Rectal smooth muscle tissue (tissue), 1 donor: ENCODE data around the gene SF1.
"Not testable (repeated sequence)": the region's sequence is repeated elsewhere in the genome, so short reads cannot be mapped to it uniquely, and the experiment has no call there.

Experiments used
- H3K27ac ChIP-seq: one replicate; pipeline ENCODE4 v1.7.0; 2013; ENCODE audit warnings: low read depth, low read length, inconsistent platforms
- H3K27me3 ChIP-seq: one replicate; pipeline ENCODE4 v1.7.0; 2013; ENCODE audit warnings: low read length; ENCODE audit not compliant: control insufficient read depth, insufficient read depth
- H3K36me3 ChIP-seq: one replicate; pipeline ENCODE4 v1.7.0; 2013; ENCODE audit warnings: low read length; ENCODE audit not compliant: control insufficient read depth, insufficient read depth
- H3K4me1 ChIP-seq: one replicate; pipeline ENCODE4 v1.7.0; 2013; ENCODE audit warnings: low read length; ENCODE audit not compliant: control insufficient read depth, insufficient read depth
- H3K4me3 ChIP-seq: one replicate; pipeline ENCODE4 v1.7.0; 2013; ENCODE audit warnings: low read length
- H3K9ac ChIP-seq: one replicate; pipeline ENCODE4 v1.7.0; 2013; ENCODE audit warnings: low read length

SF1 gene

GRCh38 chr11:64778473-64779298 is at the start of gene SF1:
SF1 (minus strand) TSS chr11:64778542; CDS start chr11:64778392, 150 bp downstream.
- peak within 1 kb of the TSS; percentile 91 for H3K9ac ChIP-seq
- H3K4me3 ChIP-seq, result peak within 1 kb of the TSS; percentile 95
- H3K4me1 ChIP-seq, result peaks cover 10% of the 10 kb centered on the region
- no peaks in the 10 kb centered on the region for H3K27me3 ChIP-seq
- peak within 1 kb of the TSS; percentile 98 for H3K27ac ChIP-seq
- H3K36me3 ChIP-seq, result peaks cover 22% of the 10 kb centered on the region

GRCh38 chr11:64827451-64827839 is 49.1 kb upstream of the SF1 start:
- Histone ChIP-seq H3K4me3 (no peak overlapping the region), H3K36me3 (no peaks in the 10 kb centered on the region), H3K27me3 (no peaks in the 10 kb centered on the region)

GRCh38 chr11:64826578-64827450 is 48.5 kb upstream of the SF1 start:
- Histone ChIP-seq H3K4me3 (no peak overlapping the region), H3K27ac (no peak overlapping the region), H3K9ac (no peak overlapping the region), H3K27me3 (no peaks in the 10 kb centered on the region), H3K4me1 (no peaks in the 10 kb centered on the region), H3K36me3 (no peaks in the 10 kb centered on the region)

More at GRCh38 chr11:64827451-64827839, 49.1 kb upstream of the SF1 start:
- Histone ChIP-seq H3K27ac (no peak overlapping the region), H3K9ac (no peak overlapping the region), H3K4me1 (no peaks in the 10 kb centered on the region)

- H3K4me3 ChIP-seq, result no peak overlapping the region
- H3K36me3 ChIP-seq, result no peaks in the 10 kb centered on the region
- H3K4me1 ChIP-seq, result no peaks in the 10 kb centered on the region
- no peak overlapping the region for H3K9ac ChIP-seq
- H3K27me3 ChIP-seq, result no peaks in the 10 kb centered on the region
- H3K27ac ChIP-seq, result no peak overlapping the region
These were observed 47.7 kb upstream of the SF1 start for GRCh38 chr11:64826062-64826461.

DNA sequence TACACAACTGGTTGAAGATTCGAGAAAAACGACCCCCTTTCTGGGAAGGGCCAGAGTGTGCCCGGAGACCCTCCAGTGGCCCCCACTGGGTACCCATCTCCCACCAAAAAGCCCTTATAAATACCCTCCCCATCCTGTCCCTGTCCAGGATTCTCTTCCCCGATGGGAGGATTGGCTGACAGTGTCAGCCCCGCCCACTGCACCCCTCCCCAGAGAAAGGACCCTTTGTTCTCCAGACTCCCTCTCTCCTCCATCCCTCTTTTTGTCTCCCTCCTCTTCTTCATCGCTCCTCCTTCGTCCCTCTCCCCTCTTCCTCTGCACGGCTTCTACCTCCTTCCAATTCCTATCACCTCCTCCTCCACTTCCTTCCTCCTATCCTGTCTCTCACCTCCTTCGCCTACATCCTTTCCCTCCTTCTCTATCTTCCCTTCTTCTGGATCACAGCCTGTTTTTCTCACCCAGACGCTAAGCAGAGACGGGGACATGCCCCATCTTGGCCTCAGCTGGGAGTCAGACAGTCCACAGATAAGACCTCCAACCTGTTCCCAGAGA is 45.3 kb upstream of the SF1 start:
- no peak overlapping the region for H3K27ac ChIP-seq
- H3K9ac ChIP-seq, result no peak overlapping the region
- no peaks in the 10 kb centered on the region for H3K36me3 ChIP-seq

DNA sequence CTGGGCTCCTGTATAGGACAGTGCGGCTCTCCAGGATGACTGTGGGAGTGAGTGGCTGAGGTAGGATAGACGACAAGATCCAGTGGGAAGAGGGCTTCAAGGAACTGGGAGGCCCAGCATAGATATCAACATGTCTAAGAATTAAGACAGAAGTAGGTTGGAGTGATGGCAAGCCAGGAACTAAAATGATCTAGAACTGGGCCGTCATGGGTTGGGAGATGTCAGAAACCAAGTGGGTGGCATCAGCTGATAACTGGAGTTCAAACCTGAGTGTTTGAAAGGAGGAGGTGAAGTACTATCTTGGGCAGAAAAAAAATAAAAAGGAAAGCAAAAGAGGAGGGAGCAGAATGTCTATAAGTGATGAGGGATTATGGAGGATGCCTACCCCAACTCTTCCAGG is 39.1 kb upstream of the SF1 start:
- H3K4me3 ChIP-seq, result no peak overlapping the region
- no peak overlapping the region for H3K9ac ChIP-seq
- no peak overlapping the region for H3K27ac ChIP-seq
- no peaks in the 10 kb centered on the region for H3K27me3 ChIP-seq
- H3K36me3 ChIP-seq, result no peaks in the 10 kb centered on the region
- no peaks in the 10 kb centered on the region for H3K4me1 ChIP-seq

More for the DNA sequence above, 45.3 kb upstream of the SF1 start:
- H3K4me1 ChIP-seq, result no peaks in the 10 kb centered on the region
- no peak overlapping the region for H3K4me3 ChIP-seq
- no peaks in the 10 kb centered on the region for H3K27me3 ChIP-seq

- not testable (repeated sequence) for H3K36me3 ChIP-seq, H3K9ac ChIP-seq, H3K27me3 ChIP-seq, H3K4me1 ChIP-seq, H3K4me3 ChIP-seq, H3K27ac ChIP-seq
These were observed 37.1 kb upstream of the SF1 start for GRCh38 chr11:64815433-64815832.

DNA sequence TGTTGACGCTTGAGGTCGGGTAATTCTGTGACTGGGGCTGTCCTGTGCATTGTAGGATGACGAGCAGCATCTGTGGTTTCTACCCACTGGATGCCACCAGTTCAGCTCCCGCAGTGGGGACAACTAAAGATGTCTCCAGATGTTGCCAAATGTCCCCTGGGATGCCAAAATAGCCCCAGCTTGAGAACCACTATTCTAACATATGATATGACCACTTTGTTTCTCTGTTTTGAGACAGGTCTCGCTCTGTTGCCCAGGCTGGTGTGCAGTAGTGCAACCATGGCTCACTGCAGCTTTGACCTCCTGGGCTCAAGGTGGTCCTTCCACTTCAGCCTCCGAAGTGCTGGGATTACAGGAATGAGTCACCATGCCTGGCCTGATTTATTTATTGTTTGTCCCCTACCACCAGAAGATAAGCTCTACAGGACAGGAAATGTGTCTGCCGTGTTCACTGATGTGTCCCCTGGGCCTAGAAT is 36.4 kb upstream of the SF1 start:
- Histone ChIP-seq H3K36me3 (no peaks in the 10 kb centered on the region), H3K9ac (no peak overlapping the region), H3K4me3 (no peak overlapping the region), H3K27me3 (no peaks in the 10 kb centered on the region), H3K27ac (no peak overlapping the region), H3K4me1 (no peaks in the 10 kb centered on the region)

- H3K27me3 ChIP-seq, result no peaks in the 10 kb centered on the region
- H3K4me1 ChIP-seq, result peaks cover 3% of the 10 kb centered on the region
- no peak overlapping the region for H3K9ac ChIP-seq
- H3K27ac ChIP-seq, result no peak overlapping the region
- no peak overlapping the region for H3K4me3 ChIP-seq
- H3K36me3 ChIP-seq, result no peaks in the 10 kb centered on the region
These were observed 35.5 kb upstream of the SF1 start for GRCh38 chr11:64813826-64814225.

- no peaks in the 10 kb centered on the region for H3K36me3 ChIP-seq
- H3K4me3 ChIP-seq, result peak overlapping the region; percentile 82
- H3K27me3 ChIP-seq, result no peaks in the 10 kb centered on the region
- no peak overlapping the region for H3K9ac ChIP-seq
- H3K27ac ChIP-seq, result peak overlapping the region; percentile 34
- peaks cover 3% of the 10 kb centered on the region for H3K4me1 ChIP-seq
These were observed 32.5 kb upstream of the SF1 start for GRCh38 chr11:64810891-64811272.

DNA sequence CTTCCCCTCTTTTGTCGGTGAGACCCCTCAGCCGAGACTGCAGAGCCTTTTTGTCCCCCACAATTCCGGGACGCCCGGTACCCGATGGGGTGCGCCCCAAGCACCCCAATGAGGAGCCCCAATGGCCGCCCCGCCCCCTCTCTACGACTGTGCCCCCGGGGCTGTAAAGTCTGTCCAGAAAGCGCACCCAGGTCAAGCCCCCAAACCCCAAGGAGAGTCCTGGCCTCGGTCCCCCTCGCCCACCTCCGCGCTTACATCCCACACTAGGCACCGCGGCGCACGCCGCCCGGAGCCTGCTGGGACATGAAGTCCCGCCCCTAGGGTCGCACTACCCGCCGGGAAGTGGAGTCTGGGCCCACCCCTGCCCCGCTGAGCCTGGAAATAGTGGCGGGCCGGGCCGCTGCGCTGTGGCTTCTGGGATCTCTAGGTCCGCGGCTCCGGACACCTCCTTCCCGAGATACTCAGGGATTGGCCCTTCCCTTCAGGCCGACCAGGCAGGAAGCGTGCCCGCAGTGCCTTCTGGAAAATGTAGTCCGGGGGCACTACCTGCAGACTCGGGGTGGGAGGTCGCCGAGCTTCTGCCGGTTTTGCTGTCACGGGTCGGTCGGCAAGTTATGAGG is 32.0 kb upstream of the SF1 start, which contains the start of gene MEN1:
Gene MEN1 (minus strand): TSS at position 281 of the 620 bp plus-strand sequence. CDS start 442 bp downstream, outside the sequence.
- Histone ChIP-seq H3K4me3 (peak within 1 kb of the TSS; percentile 82), H3K27me3 (no peaks in the 10 kb centered on the region), H3K4me1 (peaks cover 3% of the 10 kb centered on the region), H3K9ac (no peak within 1 kb of the TSS), H3K27ac (peak within 1 kb of the TSS; percentile 34), H3K36me3 (no peaks in the 10 kb centered on the region)

GRCh38 chr11:64809781-64810241 is 31.5 kb upstream of the SF1 start:
- H3K9ac ChIP-seq, result no peak overlapping the region

More at GRCh38 chr11:64809781-64810241, 31.5 kb upstream of the SF1 start:
- Histone ChIP-seq H3K4me3 (peak overlapping the region; percentile 82), H3K4me1 (peaks cover 3% of the 10 kb centered on the region), H3K36me3 (no peaks in the 10 kb centered on the region), H3K27ac (no peak overlapping the region), H3K27me3 (no peaks in the 10 kb centered on the region)
